Neutrophil (primary cell): Measurements from ENCODE around the gene ADCY7.

Source experiments
- H3K27ac ChIP-seq: fragments of 200-600 bp; sonication (generic); 2 replicates; pipeline ENCODE4 v1.5.1; 2016; ENCODE audit warnings: mild to moderate bottlenecking, moderate library complexity
- H3K27me3 ChIP-seq: fragments of 200-600 bp; sonication (generic); 2 replicates; pipeline ENCODE4 v1.6.0; 2016; ENCODE audit warnings: mild to moderate bottlenecking
- H3K36me3 ChIP-seq: fragments of 200-600 bp; sonication (generic); 2 replicates; pipeline ENCODE4 v1.5.1; 2017
- H3K4me1 ChIP-seq, 2 experiments: fragments of 200-600 bp in 1 of 2; sonication (generic) in 1 of 2; 1 replicate in 1 of 2; 2 replicates in 1 of 2; pipeline versions ENCODE4 v1.5.1 to v1.6.1; 2013 to 2016; ENCODE audit warnings: low read depth in 1 of 2, low read length in 1 of 2, mild to moderate bottlenecking in 1 of 2, moderate library complexity in 1 of 2; ENCODE audit not compliant: control insufficient read depth in 1 of 2, insufficient read depth in 1 of 2
- H3K4me3 ChIP-seq, 2 experiments: fragments of 200-600 bp in 1 of 2; sonication (generic) in 1 of 2; 1 replicate in 1 of 2; 2 replicates in 1 of 2; pipeline ENCODE4 v1.5.1; 2013 to 2016; ENCODE audit warnings: low read depth in 1 of 2, low read length in 1 of 2, mild to moderate bottlenecking in 1 of 2, moderate library complexity in 1 of 2
- H3K9me3 ChIP-seq: fragments of 200-600 bp; sonication (generic); 2 replicates; pipeline ENCODE4 v1.5.1; 2016
- TF ChIP-seq, protein P1 (sequence below): fragments of 200-600 bp; sonication (generic); IDR thresholded peaks from 2 replicates; pipeline ENCODE4 v1.5.1; 2016; ENCODE audit warnings: antibody characterized with exemption

The ADCY7 gene

DNA sequence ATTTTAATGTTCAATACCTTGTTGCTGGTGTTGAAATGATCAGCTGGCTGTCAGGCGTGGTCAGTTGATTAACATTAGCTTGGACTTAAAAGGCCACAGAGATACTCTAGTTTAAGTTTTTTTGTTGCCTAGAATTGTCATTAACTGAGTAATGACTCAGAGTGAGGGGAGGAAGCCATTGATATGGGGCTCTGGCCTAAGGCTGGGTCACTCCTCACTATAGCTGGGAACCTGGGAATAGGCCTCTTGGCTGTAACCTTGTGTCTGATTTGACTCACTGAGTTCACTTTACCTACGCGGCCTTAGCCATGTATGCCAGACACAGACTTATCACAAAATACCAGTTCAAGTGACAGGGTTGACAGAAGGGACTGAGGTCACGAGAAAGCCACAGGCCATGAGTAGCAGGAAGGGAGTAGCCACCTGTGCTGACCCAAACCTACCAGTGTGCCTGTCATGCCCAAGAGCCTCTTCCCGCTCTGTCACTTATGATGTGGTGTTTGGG, 37.9 kb upstream of the ADCY7 start:
- Histone ChIP-seq H3K27ac (no peak overlapping the region), H3K36me3 (peaks cover 58% of the 10 kb centered on the region), H3K9me3 (no peaks in the 10 kb centered on the region), H3K27me3 (no peaks in the 10 kb centered on the region), H3K4me3 (no peak overlapping the region), H3K4me1 (no peaks in the 10 kb centered on the region)
- TF ChIP-seq, protein P1, sequence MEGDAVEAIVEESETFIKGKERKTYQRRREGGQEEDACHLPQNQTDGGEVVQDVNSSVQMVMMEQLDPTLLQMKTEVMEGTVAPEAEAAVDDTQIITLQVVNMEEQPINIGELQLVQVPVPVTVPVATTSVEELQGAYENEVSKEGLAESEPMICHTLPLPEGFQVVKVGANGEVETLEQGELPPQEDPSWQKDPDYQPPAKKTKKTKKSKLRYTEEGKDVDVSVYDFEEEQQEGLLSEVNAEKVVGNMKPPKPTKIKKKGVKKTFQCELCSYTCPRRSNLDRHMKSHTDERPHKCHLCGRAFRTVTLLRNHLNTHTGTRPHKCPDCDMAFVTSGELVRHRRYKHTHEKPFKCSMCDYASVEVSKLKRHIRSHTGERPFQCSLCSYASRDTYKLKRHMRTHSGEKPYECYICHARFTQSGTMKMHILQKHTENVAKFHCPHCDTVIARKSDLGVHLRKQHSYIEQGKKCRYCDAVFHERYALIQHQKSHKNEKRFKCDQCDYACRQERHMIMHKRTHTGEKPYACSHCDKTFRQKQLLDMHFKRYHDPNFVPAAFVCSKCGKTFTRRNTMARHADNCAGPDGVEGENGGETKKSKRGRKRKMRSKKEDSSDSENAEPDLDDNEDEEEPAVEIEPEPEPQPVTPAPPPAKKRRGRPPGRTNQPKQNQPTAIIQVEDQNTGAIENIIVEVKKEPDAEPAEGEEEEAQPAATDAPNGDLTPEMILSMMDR: no peak

DNA sequence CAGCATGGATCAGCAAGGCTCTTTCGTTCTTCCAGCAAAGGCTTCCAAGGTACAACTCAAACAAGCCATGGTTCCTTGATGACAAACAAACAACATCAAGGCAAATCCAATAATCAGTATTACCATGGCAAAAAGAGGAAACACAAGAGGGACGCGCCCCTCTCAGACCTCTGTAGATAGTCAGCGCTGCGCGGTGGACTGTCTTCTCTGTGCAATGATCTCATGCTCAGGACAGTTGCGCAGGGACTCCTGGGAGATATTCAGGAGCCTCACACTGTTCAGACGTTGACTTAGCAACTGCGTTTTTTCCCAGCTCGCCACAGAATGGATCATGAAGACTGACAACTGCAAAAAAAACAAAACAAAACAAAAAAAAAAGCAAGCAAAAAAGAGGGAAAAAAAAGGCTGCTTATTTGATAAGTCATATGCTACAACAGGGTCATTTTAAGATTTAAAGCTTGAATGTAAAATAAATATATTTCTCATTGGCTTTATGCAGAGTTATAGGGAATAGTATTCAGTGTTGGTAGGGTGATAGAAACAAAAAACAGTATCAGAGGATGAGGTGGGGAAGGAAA, 37.1 kb upstream of the ADCY7 start:
- H3K4me1 ChIP-seq: no peaks in the 10 kb centered on the region
- H3K9me3 ChIP-seq: no peaks in the 10 kb centered on the region
- H3K4me3 ChIP-seq: no peak overlapping the region
- H3K36me3 ChIP-seq: peaks cover 50% of the 10 kb centered on the region
- H3K27ac ChIP-seq: no peak overlapping the region
- TF ChIP-seq, protein P1: no peak
- no peaks in the 10 kb centered on the region for H3K27me3 ChIP-seq

DNA sequence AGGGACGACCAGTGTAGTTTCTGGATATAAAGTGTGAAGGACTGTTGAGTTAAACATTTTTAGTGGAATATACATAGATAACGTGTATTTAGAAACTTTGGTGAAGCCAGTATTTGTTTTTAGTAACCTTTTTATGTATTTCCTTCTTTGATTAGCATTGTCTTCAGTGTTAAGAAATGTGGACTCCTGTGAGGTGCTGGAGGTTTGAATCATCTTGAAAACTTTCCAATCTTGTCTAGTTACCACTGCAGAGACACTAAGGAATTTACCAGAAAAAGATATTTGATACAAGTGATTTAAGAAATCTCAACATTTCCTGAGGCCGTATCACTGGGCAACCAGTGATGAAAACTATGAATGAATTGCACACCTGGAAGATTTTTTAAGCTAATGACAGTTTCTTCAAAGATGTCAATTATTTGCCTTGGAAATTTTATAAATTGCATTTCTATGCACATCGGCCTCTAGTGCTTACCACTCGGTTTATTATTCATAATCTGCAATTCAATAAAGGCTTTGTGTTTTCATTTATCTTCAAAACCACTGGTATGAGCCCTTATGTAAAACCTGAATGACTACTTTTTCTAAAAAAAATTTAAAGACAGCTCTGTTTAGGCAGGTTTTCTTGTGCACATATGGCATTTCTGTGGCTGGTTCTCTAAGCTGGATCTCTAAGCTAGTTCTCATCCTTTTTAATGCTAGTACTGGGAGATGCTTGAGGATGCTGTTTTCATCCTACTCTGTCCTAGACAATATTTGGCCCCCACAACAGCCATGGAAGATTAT, 31.4 kb upstream of the ADCY7 start:
- TF ChIP-seq, protein P1: no peak
- Histone ChIP-seq H3K27ac (no peak overlapping the region), H3K9me3 (no peaks in the 10 kb centered on the region), H3K4me3 (no peak overlapping the region), H3K4me1 (no peaks in the 10 kb centered on the region), H3K27me3 (no peaks in the 10 kb centered on the region), H3K36me3 (no peaks in the 10 kb centered on the region)

DNA sequence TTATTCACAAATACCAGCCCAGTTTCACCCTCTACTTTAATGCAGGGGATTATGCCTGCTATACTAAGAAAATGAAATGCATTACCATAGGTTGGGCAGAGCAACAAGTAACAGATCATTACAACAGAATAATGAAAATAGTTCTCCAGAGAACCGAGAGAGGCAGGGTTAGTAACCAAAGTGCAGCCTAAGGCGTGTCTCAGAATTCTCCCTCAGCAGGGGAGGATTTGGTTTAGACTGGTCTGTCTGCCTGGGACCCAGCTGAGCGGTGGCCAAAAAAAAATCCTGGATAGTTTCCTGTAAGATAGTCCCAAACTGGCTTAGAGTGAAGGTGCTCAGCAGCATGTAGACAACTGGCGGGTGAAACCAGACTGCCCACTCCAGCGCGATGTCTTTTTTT, 30.8 kb upstream of the ADCY7 start:
- TF ChIP-seq, protein P1: no peak
- H3K4me3 ChIP-seq: no peak overlapping the region
- H3K27me3 ChIP-seq: no peaks in the 10 kb centered on the region
- H3K4me1 ChIP-seq: no peaks in the 10 kb centered on the region
- H3K9me3 ChIP-seq: no peaks in the 10 kb centered on the region
- H3K36me3 ChIP-seq: no peaks in the 10 kb centered on the region
- H3K27ac ChIP-seq: no peak overlapping the region

DNA sequence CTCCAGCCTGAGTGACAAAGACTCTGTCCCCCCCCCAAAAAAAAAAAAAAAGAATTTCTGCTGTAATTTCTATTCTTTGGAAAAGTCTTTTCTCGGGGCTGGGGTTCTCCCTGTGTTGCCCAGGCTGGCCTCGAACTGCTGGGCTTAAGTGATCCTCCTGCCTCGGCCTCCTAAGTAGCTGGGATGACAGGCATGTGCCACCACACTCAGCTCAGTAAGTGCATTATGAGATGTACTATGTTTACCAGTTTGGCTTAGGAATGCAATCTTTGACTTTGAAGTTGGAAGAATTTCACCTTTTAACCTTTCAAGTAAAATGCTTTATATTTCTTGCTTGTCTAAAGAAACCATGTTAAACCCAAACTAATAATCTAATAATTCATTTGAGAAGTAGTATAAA, 28.0 kb upstream of the ADCY7 start:
- no peaks in the 10 kb centered on the region for H3K36me3 ChIP-seq
- H3K27ac ChIP-seq: no peak overlapping the region
- no peaks in the 10 kb centered on the region for H3K4me1 ChIP-seq
- H3K27me3 ChIP-seq: peaks cover 7% of the 10 kb centered on the region
- H3K9me3 ChIP-seq: no peaks in the 10 kb centered on the region
- H3K4me3 ChIP-seq: no peak overlapping the region
- TF ChIP-seq, protein P1: no peak
